OCI-M2 (cell line): ENCODE data around the gene VDAC1.
"Not testable (repeated sequence)": the region's sequence is repeated elsewhere in the genome, so short reads cannot be mapped to it uniquely, and the experiment has no call there.

Experiments used
- DNase-seq: peaks from one replicate; lab custom pipeline; 2025; ENCODE audit not compliant: unreplicated experiment; lab: John Stamatoyannopoulos, UW

VDAC1 gene, protein sequence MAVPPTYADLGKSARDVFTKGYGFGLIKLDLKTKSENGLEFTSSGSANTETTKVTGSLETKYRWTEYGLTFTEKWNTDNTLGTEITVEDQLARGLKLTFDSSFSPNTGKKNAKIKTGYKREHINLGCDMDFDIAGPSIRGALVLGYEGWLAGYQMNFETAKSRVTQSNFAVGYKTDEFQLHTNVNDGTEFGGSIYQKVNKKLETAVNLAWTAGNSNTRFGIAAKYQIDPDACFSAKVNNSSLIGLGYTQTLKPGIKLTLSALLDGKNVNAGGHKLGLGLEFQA

DNA sequence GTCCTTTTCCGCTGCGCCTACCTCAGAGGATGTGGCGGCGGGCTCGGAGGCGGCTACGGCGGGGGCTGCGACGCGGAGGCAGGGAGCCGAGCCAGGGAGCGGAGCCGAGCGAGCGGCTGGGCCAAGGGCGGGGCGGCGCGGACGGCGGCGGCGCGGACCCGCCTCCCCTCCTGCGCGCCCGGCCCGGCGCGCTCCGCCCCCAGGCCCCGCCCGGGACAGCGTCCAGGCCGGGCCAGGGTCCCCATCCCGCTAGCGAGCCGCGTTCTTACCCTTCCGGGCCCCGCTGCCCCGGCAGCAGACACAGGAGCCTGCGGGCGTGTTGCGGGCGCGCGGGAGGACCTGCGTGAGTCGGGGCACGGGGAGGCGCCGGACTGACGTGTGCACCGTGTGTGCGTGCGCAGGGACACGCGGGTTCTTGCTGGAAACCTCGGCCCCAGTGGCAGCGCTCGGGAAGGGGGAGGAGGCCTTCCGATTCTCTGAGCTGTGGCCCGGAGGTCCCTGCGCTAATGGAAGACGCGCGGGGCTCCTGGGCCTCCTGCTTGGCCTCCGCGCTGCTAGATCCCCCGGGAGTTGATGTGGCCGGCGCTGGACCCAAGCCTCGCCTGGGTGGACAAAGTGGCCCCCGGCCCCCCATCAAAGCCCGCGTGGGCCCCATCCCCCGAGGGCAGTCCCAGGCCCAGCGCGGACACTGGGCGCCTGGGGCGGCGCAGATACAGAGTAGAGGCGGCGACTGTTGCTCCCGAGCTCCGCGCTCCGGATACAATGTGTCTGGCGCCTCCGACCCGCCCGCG lies at the start of gene VDAC1:
Gene VDAC1 (minus strand): TSS at position 350 of the 791 bp plus-strand sequence. CDS start 11,963 bp downstream, outside the sequence.
- DNase-seq = no peak

DNA sequence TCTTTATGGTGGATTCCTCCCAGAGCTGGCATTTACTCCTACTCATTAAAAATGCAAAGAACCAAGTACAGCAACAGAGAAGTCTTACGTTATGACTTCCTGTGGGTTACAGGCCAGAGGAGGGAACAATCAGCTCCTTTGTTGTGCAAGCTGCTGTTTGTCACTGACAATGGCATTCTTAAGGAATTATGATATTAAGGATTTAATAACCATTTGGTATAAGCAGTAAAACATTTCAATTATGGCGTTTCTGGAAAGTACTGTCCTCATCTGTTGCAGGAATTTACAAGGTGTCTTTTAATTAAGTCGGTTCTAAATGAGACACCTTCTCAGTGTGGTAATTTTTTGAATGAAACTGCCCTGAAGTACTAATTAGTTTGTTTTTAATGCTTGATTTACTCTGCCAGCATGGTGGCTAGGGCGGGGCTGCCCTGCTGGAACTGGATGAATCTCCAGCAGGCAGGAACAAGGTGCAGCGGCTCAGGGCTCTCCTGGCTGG lies 49.1 kb upstream of the VDAC1 start:
- DNase-seq = no peak

DNA sequence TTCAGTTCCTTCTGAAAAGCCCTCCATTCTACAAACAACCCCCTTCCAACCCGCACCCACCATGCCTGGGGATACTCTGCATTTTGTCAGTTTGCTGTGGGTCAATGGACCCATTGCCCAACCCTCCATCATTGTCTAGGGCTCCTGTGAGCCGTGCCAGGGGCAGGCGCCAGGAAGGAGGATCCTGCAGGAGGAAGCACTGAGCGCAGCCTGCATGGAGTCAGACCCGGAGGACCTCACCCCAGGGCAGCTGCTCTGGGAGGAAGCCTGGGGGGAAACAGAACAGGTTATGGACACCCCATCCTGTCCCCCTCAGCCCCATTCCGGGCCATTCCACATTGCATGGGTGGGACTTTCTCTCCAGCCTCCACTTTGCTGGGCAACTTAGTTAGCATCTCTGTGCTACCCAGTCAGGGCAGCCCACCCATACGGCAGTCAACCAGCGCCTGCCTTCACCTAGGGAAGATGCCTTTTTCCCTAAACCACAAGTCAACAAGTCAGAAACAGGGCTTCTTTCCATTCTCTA lies 48.6 kb upstream of the VDAC1 start:
- no peak for DNase-seq

DNA sequence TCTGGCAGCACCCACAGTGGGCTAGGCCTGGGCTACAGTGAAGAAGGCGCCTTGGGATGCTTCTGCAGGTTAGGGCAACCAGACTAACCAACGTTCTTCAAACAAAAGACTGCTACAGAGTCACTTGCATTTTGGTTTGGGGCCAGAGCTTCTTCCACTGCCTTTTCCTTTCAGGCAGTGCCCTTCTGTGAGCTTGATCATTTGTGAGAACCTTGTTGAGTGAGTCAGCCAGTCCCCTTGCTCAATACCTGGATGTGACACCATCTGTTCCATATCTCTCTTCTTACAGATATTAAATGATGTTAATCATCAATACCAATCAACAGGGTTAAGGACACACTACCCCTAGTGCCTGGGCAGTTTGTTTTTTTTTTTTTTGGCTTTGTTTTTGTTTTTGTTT lies 46.5 kb upstream of the VDAC1 start:
- no peak for DNase-seq

DNA sequence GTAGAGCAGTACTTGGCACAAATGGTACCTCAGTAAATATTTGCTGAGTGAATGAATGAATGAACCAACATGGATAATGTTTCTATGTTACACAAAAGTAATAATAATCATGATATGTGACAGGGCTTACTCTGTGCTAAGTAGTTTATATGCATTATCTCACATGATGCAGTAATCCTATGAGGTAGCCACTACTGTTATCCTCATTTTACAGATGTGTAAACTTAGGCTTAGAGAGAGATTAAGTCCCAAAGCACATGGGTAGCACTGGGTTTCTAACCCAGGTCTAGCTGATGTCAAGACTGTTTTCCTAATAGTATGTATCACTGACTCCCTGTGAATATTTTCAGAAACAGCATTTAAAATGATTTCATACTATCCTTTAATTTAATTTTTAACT lies 44.1 kb upstream of the VDAC1 start:
- DNase-seq = no peak

DNA sequence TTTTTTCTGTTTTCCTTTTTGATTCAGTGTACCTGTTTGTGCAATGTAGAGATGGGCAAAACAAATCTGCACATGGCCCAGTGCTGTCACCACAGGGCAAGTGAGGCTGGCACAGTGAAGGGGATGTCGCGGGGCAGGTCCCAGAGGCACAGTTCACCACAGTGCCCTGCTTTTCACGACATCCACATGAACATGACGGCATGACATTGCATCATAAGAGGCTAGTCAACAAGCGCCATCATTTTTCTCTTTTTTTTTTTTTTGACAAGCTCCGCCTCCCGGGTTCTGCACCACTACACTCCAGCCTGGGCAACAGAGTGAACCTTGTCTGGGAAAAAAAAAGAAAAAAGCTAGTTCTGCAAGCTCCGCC lies 42.9 kb upstream of the VDAC1 start:
- no peak for DNase-seq

DNA sequence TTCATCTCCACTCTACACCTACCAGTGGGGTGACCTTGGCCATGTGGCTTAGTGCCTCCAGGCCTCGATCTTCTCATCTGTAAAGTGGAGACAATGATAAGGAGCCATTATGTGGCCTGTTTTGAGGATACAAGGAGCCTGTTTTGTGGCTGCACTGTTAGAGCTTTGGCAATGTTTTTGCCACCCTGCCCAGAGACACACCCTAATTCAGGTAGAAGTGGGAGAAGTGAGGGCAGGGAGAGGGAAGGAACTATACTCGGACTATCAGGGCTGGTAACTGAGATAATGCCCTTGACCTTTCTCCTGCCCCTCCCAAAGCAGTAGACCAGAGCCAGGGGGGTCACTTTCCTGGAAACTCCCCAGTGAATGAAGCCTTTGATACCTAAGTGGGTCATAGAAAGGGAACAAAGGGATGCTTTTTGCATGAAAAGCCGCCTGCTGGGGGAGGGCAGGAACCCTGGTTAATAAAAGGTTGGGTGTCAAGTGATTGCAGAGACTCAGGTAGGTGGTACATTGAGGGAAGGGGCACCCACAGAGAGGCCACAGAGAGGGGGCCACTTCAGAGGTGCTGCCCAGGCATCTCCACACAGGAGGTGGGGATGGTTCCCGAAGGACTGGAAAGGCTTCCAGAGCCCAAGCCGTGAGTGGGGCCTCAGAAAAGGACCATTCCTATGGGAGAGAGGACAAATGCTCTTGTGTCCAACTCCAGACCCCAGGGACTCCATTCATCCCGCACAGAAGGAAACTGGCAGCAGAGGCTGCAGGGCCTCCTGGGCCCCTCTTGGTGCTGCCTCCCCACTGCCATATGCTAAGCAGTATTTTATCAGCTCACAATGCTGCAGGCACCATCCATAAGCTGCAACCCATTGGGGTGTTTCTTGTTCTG lies 42.3 kb upstream of the VDAC1 start:
- no peak for DNase-seq

DNA sequence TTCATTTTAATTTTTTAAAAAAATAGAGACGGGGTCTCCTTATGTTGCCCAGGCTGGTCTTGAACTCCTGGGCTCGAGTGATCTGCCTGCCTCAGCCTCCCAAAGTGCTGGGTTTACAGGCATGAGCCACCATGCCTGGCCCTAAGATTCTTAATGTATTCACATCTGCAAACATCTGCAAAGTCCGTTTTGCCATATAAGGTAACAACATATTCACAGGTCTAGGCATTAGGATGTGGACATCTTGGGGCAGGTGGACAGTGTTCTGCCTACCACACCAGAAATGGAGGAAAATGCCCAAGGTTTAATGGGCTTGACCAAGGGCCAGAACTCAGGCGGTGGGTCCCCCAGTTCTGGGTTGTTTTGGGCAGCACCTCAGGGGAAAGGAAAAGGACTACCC lies 41.6 kb upstream of the VDAC1 start:
- DNase-seq = no peak

DNA sequence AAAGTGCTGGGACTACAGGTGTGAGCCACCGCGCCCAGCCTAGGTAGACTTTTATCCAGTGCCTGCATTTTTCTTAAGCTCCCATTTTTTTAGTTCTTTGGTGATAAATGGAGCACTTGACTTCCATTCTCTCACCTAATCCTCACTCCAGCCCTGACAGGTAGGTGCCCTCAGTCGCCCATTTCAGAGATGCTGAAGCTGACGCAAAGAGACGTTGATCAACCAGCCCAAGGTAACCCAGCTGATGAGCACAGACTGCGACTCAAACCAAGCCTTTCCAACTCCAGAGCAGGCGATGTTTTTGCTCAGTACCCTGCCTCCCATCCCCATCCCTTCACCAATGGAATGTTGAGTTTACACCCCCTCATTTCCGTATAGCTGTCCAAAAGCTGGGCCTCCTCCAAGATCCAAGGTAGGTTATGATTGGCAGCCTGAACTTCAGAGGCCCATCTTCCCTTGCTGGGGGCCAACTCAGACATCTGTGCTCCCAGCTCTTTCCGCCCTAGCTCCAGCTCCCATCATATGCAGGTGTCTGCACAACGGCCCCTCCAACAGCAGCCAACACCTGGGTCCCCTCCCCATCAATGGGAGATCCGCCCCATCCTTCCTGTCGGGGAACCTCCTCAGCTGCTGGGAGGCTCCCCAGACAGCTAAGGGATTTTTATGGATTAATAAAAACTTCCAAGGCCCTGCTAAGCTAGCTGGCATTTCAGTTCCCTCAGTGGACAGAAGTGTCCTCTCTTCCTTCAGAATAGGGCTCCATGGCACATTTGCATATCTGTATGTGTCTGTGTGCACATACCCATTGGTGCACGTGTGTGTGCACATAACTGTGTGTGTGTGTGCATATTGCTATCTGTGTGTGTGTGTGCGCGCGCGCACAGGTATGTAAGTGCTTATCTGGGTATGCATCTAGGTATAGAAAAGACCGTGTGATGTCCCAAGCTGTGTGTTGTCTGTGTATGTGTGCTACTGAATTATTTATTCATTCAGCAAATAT lies 39.3 kb upstream of the VDAC1 start:
- no peak for DNase-seq

DNA sequence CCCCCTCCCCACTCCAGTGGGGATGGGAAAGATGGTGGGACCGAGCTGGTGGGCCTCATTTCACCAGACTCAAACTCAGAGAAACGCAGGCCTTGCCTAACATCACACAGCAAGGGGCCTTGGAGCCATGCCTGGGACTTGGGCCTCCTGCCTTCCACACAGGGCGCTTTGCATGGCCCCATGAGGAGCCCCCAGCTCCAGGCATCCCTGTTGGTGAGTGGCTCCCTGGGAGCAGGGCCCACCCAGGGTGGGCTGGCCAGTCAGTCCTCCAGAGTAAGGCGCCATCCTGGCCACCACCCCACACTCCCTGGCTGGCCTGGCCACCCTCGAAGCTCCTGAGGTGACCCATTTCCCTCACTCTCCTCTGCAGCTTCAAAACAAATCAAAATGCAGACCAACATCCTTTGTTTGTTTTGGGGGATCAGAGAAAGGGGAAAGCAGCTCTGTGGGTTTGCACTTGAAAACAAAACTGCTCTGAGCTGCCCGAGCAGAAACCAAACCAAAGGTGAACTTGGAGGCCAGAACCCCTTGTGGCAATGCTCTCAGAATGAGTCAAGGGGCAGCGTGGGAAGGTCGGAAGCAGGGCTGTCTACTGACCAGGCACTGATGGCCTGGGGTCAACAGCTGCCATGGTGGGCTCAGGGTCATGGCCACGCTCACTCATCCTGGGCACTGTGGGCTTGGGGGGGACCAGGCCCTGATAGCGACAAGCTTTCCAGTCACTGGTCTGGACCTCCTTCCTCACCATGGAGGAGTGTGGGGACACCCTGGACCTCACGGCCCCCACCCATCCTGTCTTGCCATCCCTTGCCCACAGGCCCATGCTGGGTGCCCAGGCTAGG lies 37.0 kb upstream of the VDAC1 start:
- DNase-seq = no peak

DNA sequence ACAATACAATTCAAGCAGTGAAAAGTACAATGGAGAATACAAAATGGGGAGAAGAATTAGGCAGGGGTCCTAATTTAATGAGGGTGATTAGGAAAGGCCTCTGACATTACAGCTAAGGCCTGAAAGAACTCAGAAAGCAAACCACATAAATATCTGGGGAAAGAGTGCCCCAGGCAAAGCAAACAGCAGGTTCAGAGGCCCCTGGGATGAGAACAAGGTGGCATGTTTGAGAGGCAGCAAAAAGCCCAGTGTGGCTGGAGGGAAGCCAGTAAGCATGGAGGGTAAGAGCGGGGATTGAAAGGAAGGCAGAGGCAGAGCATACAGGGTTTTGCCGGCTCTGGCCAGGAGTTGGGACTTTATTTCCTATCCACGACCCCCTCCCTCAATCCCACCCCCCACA lies 33.4 kb upstream of the VDAC1 start:
- no peak for DNase-seq

DNA sequence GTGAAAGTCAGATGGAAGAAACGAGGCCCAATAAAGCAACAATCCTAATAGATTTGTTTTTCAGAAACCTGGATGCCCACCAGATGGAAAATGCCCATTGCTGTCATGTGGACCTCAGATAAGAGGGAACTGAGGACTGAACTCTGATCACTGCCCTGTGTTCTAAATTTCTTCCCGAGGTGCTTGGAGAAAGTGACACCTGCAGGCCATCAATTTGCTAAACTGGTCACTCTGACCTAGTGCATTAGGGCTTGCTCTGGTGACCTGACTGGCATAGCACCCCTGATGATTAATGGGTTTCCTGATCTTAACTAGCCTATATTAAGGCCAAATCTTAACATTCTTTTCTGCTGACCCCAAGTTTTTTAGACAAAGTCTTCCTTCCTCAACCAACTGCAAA lies 32.4 kb upstream of the VDAC1 start:
- DNase-seq = no peak

DNA sequence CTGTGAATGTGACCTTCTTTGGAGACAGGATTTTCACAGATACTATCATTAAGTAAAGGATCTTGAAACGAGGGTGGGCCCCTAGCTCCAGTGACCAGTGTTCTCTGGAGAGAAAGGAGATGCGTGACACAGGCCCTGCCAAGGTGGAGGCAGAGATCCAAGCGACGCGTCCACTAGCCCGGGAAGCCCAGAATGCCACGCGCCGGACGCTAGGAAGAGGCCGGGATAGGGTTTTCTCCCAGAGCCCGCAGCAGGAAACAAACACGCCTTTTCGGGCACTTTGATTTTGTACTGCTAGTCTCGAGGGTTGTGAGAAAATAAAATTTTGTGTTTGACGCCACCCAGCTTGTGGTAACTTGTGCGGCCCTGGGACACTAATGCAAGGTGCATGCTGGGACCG lies 29.6 kb upstream of the VDAC1 start:
- DNase-seq = no peak

DNA sequence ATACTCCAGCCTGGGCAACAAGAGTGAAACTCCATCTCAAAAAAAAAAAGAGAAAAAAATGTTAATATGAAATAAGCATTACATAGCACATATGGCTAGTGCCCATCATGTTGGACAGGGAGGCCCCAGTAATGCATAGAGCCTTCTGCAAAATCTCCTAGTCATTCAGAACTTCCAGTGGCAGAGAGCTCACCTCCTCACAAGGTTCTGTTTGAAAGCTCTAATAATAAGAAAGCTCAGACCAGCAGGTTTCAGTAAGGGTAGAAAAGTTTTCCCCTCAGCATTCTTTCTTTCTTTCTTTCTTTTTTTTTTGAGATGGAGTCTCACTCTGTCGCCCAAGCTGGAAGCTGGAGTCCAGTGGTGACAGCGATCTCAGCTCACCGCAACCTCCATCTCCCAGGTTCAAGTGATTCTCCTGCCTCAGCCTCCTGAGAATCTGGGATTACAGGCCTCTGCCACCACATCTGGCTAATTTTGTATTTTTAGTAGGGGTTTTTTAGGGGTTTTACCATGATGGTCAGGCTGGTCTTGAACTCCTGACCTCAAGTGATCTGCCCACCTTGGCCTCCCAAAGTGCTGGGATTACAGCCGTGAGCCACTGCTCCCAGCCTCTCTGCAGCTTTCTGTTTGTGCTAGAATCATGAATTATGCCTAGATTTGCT lies 25.7 kb upstream of the VDAC1 start:
- not testable (repeated sequence) for DNase-seq

DNA sequence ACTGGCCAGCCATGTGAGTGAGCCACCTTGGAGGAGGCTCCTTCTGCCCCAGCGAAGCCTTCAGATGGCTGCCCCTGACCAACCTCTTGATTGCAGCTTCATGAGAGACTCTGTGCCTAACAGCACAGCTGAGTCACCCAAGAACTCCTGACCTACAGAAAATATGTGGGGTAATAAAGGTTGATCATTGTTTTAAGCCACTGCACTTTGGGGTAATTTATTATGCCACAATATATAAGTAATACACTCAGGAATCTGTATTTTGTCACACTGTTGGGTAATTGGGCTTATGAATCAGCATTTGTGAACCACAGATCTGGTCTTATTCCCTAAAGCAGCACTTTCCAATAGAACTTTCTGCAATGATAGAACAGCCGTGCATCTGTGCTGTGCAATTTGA lies 24.4 kb upstream of the VDAC1 start:
- no peak for DNase-seq

DNA sequence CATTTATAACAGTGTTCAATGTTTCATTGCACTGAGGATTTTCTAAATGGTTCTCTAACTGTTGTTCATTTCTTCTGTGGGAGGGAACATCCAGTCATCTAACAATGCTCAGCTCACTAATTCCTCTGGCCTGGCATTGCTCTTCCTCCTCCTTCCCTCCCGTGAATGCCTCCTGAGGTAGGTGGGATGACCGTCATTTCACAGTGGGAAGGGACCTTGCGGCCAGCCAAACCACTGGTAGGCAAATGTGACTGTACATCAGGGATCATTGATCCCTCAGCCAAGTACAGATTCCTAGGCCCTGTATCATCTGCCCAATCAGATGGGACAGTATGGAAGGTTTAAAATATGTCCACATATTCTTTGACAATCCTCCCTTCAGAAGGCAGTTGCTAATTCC lies 23.7 kb upstream of the VDAC1 start:
- DNase-seq = no peak

DNA sequence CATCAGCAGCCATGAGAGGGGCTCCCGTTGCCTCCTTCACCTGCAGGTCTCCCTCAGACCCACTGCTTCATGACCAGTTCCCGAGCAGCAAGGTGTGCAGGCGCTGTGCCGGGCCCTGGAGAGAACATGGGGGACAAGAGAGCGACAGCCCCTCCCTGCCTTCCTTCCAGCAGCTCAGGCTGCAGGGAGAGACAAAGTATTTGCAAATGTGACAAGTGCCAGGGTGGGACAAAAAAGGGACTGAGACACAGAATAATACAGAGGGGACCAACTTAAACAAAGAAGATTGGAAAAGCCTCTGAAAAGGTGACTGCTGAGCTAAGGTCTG lies 22.5 kb upstream of the VDAC1 start:
- no peak for DNase-seq

DNA sequence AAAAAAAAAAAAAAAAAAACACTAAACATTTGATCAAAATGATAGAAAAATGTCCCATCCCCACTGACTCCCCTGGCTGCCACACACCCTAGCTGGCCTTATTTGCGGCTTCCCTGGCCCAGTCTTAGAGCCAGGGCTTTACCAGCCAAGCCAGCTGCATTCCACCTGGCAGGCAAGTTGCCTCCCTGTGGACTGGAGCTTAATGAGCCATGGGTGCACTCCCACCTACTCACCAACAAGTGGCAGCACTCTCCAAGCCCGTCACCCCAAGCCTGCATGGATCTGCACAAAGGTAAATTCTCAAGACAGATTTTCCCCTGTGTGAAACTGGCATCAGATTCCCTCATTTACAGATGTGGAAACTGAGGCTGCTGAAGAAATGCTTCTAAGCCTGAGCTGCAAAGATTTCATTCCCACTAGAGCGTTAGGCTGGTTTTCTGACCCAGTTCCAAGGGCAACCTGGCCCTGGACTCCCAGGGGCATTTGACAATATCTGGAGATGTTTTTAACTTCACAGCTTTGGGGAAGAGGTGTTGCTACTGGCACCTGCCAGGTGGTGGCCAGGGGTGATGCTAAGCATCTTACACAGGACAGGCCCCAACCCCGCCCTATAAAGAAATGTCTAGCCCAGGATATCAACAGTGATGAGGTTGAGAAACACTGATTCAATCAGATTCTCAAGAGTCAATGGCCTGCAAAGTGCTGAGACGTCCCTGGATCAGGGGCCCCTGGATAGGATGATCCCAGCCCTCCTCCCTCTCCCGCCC lies 21.9 kb upstream of the VDAC1 start:
- DNase-seq = no peak
